T-cell (primary cell): Measurements from ENCODE around the gene MFAP2. TPM values are rescaled to one million over a fixed set of nuclear protein-coding genes. Genes with fewer than 3 reads are reported as not detected.
"Not testable (repeated sequence)": the region's sequence is repeated elsewhere in the genome, so short reads cannot be mapped to it uniquely, and the experiment has no call there.

Experiments used
- ATAC-seq, 4 experiments: fragments of 200-7000 bp in 3 of 4; fragments of 150-1000 bp in 1 of 4; cut with Tn5 transposase; replicated peaks in 1 of 4; 1 replicate in 3 of 4; 2 replicates in 1 of 4; pipeline ENCODE4 v1.10.0; 2021; ENCODE audit warnings: moderate library complexity in 3 of 4, mild to moderate bottlenecking in 2 of 4, moderate number of reproducible peaks in 1 of 4
- CTCF ChIA-PET, 2 donors: fragments of 300-600 bp; sonication (Branson Sonifier 250); formaldehyde crosslinking; loops; one replicate each; lab custom pipeline; 2022; ENCODE audit warnings: antibody characterized with exemption in 2 of 2; lab: Charles Lee
- POLR2A ChIA-PET, 2 donors: fragments of 300-600 bp; sonication (Branson Sonifier 250); formaldehyde crosslinking; loops; one replicate each; lab custom pipeline; 2022; ENCODE audit warnings: antibody characterized with exemption in 2 of 2; lab: Charles Lee
- DNase-seq, 35 experiments: peaks; one replicate each; pipeline versions ENCODE4 v3.0.0 to v3.0.0-alpha.2; 2013 to 2023
- H3K27ac ChIP-seq: one replicate; pipeline ENCODE4 v1.5.1; 2013; ENCODE audit warnings: low read length
- H3K27me3 ChIP-seq, 2 experiments: replicated peaks in 1 of 2; 1 replicate in 1 of 2; 2 replicates in 1 of 2; pipeline versions ENCODE4 v1.6.1 to v1.7.0; 2013; ENCODE audit warnings: low read length in 1 of 2, mixed read lengths in 1 of 2; ENCODE audit not compliant: control insufficient read depth in 2 of 2, insufficient read depth in 2 of 2; ENCODE audit errors: extremely low read depth in 1 of 2
- H3K36me3 ChIP-seq, 2 donors: 1 replicate in 1 of 2; 2 replicates in 1 of 2; pipeline versions ENCODE4 v1.6.1 to v1.7.0; 2013; ENCODE audit warnings: low read length in 1 of 2; ENCODE audit not compliant: control insufficient read depth in 2 of 2, insufficient read depth in 1 of 2; ENCODE audit errors: extremely low read depth in 1 of 2
- H3K4me1 ChIP-seq, 2 experiments: 1 replicate in 1 of 2; 2 replicates in 1 of 2; pipeline versions ENCODE4 v1.6.1 to v1.7.0; 2013; ENCODE audit warnings: low read length in 2 of 2, mixed read lengths in 1 of 2; ENCODE audit not compliant: insufficient read depth in 2 of 2, control insufficient read depth in 1 of 2; ENCODE audit errors: extremely low read depth in 1 of 2
- H3K4me3 ChIP-seq, 2 donors: 1 replicate in 1 of 2; 2 replicates in 1 of 2; pipeline versions ENCODE4 v1.5.1 to v1.7.0; 2013; ENCODE audit warnings: mild to moderate bottlenecking in 2 of 2, low read length in 1 of 2, moderate library complexity in 1 of 2; ENCODE audit not compliant: control insufficient read depth in 1 of 2; ENCODE audit errors: extremely low read depth in 1 of 2
- H3K9me3 ChIP-seq: 2 replicates; pipeline ENCODE4 v1.7.0; 2013
- H3K27ac Mint-ChIP-seq, 2 donors: one replicate each; pipeline ENCODE4 v1.8.0; 2020 to 2021; ENCODE audit warnings: mild to moderate bottlenecking in 2 of 2, mixed read lengths in 2 of 2
- H3K27me3 Mint-ChIP-seq, 2 donors: one replicate each; pipeline ENCODE4 v1.8.0; 2021 to 2022; ENCODE audit warnings: mixed read lengths in 2 of 2
- H3K36me3 Mint-ChIP-seq: one replicate; pipeline ENCODE4 v1.8.0; 2021; ENCODE audit warnings: mixed read lengths
- H3K4me1 Mint-ChIP-seq, 3 donors: one replicate each; pipeline ENCODE4 v1.8.0; 2020 to 2022; ENCODE audit warnings: mixed read lengths in 3 of 3, mild to moderate bottlenecking in 1 of 3
- H3K4me3 Mint-ChIP-seq, 3 donors: one replicate each; pipeline ENCODE4 v1.8.0; 2020 to 2022; ENCODE audit warnings: mild to moderate bottlenecking in 3 of 3, mixed read lengths in 3 of 3, moderate library complexity in 3 of 3
- H3K9me3 Mint-ChIP-seq, 3 donors: one replicate each; pipeline ENCODE4 v1.8.0; 2020 to 2022; ENCODE audit warnings: mixed read lengths in 3 of 3
- WGBS: methylation state at CpG from one replicate; pipeline ENCODE4 v1.1.5; 2013; ENCODE audit warnings: missing lambda C conversion rate; ENCODE audit not compliant: insufficient coverage; 5-methylcytosine and 5-hydroxymethylcytosine counted together
- total RNA-seq, 35 experiments: library from RNA in 6 of 35; stranded (reverse) in 6 of 35; fragments of 120-200 nt in 1 of 35; gene quantifications; one replicate each; pipeline versions ENCODE4 v1.2.1 to v1.2.4 and lab custom pipeline; 2013 to 2026

MFAP2 gene
- total RNA-seq, 5 donors from 2014 or later (not counting 1 experiment from before 2014, with no cell fraction given), result not detected

- H3K27ac ChIP-seq, H3K4me1 Mint-ChIP-seq, H3K9me3 Mint-ChIP-seq, DNase-seq, ATAC-seq, H3K27me3 ChIP-seq, H3K27ac Mint-ChIP-seq, H3K9me3 ChIP-seq, H3K4me1 ChIP-seq, H3K27me3 Mint-ChIP-seq, H3K4me3 ChIP-seq, H3K4me3 Mint-ChIP-seq: not testable (repeated sequence)
- 88% methylated on average over 6 of the region's 13 CpGs for WGBS
- peaks cover 5 to 18% of the 10 kb centered on the region in 2 donors for H3K36me3 ChIP-seq
- POLR2A ChIA-PET, result interaction anchor here in 1 of 2 donors (0.7 kb wide), 1 partner anchor 58 kb away, joined by 4 read pairs; no protein-coding TSS in a partner anchor
- CTCF ChIA-PET, result interaction anchor here in 1 of 2 donors (1.5 kb wide), 1 partner anchor 325 kb away, joined by 3 read pairs; no protein-coding TSS in a partner anchor
- H3K36me3 Mint-ChIP-seq, result peaks cover 20% of the 10 kb centered on the region
These were observed 34.2 kb downstream of the MFAP2 start for GRCh38 chr1:16946185-16946584.

DNA sequence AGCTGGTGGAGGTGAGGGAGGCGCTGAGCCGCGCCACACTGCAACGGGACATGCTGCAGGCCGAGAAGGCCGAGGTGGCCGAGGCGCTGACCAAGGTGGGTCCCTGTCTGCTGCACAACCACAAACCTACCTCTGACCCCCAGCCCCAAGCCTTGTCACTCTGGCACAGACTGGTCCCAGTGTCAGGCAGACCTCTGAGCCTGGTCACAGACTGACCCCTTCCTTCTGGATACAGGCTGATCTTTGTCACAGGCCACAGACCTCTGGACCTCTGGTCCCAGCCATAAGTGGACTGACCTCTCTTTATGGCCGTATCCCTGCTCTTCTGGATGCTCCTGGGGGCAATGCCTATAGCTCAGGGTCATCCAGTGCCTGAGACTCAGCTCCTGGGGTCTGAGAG is 34.9 kb downstream of the MFAP2 start:
- not testable (repeated sequence) for H3K27me3 Mint-ChIP-seq, H3K27ac Mint-ChIP-seq, H3K9me3 ChIP-seq, H3K4me1 ChIP-seq, H3K27me3 ChIP-seq, ATAC-seq, H3K4me3 Mint-ChIP-seq, H3K9me3 Mint-ChIP-seq, H3K27ac ChIP-seq, DNase-seq, H3K4me1 Mint-ChIP-seq, H3K4me3 ChIP-seq
- peaks cover 5 to 18% of the 10 kb centered on the region in 2 donors for H3K36me3 ChIP-seq
- CTCF ChIA-PET, result interaction anchor here in 1 of 2 donors (1.5 kb wide), 1 partner anchor 325 kb away, joined by 3 read pairs; no protein-coding TSS in a partner anchor
- H3K36me3 Mint-ChIP-seq, result peaks cover 24% of the 10 kb centered on the region
- POLR2A ChIA-PET, result interaction anchor here in 1 of 2 donors (0.5 kb wide), 1 partner anchor 986 kb away, joined by 3 read pairs; no protein-coding TSS in a partner anchor
- WGBS, result 67% methylated on average over 1 of the region's 9 CpGs

GRCh38 chr1:16944038-16944437 is 36.4 kb downstream of the MFAP2 start:
- Mint-ChIP-seq H3K27me3 (no peaks in the 10 kb centered on the region), H3K4me3 (no peak overlapping the region), H3K36me3 (peaks cover 24% of the 10 kb centered on the region), H3K27ac (no peak overlapping the region), H3K9me3 (no peaks in the 10 kb centered on the region), H3K4me1 (no peaks in the 10 kb centered on the region)
- no peaks in the 10 kb centered on the region for H3K4me1 ChIP-seq
- peaks cover 5 to 18% of the 10 kb centered on the region in 2 donors for H3K36me3 ChIP-seq
- ATAC-seq, result no peak
- H3K27ac ChIP-seq, result no peak overlapping the region
- ChIA-PET POLR2A (no interaction called here), CTCF (no interaction called here)
- no peaks in the 10 kb centered on the region for H3K27me3 ChIP-seq
- no peaks in the 10 kb centered on the region for H3K9me3 ChIP-seq
- H3K4me3 ChIP-seq, result no peak overlapping the region
- WGBS, result 96% methylated on average over 16 of the region's 19 CpGs
- no peak for DNase-seq

DNA sequence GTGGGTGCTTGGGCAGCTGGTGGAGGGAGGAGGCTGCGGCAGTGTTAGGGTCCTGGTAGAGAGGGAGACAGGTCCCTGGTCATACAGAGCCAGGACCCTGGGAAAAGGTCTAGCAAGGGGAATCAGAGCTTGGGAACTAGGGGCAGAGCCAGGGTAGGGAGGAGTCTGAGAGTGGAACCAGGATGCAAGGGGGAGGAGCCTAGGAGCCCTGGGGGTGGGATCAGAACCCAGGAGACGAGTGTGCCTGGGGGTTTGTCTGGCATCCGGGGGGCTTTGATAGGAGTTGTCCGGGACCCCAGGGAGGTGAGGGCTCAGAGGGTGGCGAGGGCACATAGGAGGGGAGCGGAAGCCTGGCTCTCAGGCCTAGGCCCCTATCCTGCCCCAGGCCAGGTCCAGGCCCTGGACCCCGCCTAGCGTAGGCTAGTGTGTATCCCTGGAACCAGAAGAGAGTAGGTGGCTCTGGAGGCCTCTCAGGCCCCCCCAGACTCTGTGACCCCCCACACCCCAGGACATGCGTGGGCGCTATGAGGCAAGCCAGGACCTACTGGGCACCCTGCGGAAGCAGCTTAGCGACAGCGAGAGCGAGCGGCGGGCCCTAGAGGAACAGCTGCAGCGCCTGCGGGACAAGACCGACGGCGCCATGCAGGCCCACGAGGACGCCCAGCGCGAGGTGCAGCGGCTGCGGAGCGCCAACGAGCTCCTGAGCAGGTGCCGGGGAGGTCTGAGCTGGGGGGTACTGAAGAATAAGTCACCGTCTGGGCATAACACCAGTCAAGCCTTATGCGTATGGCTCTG is 40.8 kb downstream of the MFAP2 start:
- POLR2A ChIA-PET, H3K27ac ChIP-seq, H3K4me3 Mint-ChIP-seq, DNase-seq, H3K9me3 ChIP-seq, H3K27me3 ChIP-seq, CTCF ChIA-PET, H3K4me3 ChIP-seq, ATAC-seq, H3K4me1 ChIP-seq, H3K4me1 Mint-ChIP-seq, H3K27ac Mint-ChIP-seq, H3K27me3 Mint-ChIP-seq, H3K9me3 Mint-ChIP-seq: not testable (repeated sequence)
- WGBS, result 96% methylated on average over 32 of the region's 32 CpGs
- H3K36me3 ChIP-seq, result peaks cover 7 to 13% of the 10 kb centered on the region in 2 donors
- H3K36me3 Mint-ChIP-seq, result peaks cover 28% of the 10 kb centered on the region

DNA sequence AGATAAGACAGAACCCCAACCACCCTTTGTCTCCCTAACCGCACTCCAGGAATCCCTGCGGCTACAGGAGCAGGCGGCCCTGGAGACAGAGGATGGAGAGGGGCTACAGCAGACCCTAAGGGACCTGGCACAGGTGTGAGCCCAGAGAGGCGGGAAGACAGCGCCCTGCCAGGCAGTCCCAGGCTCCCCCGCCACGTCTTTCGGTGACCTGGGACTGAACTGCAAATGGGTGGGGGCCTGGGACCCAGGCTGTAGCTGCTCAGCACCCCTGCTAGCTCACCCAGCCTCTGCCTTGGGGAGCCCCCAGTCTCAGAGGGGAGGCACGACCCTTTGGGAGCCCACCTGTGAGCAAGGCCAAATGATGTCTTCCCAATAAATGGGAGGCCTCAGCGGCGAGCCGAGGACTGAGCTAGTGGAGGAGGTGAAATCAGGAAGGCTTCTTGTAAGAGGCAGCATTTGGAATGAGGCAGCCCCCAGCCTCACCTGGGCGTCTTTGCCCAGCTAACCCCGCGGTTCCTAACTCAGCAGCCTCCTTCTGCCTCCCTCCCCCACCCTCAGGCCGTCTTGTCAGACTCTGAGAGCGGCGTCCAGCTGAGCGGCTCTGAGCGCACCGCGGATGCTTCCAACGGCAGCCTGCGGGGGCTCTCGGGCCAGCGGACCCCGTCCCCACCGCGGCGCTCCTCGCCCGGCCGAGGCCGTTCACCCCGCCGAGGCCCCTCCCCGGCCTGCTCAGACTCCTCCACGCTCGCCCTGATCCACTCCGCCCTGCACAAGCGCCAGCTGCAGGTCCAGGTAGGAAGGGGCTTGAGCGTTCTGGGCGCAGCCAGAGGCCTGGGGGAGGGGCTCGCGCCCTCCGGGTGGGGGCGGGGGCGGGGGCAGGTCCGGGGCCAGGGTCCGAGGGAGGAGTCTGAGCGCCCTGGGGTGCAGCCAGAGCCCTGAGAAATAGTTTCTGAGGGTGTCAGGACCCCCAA is 41.8 kb downstream of the MFAP2 start:
- Histone ChIP-seq H3K9me3 (no peaks in the 10 kb centered on the region), H3K4me1 (no peaks in the 10 kb centered on the region), H3K4me3 (no peak overlapping the region), H3K27me3 (no peaks in the 10 kb centered on the region), H3K27ac (no peak overlapping the region), H3K36me3 (peaks cover 4 to 6% of the 10 kb centered on the region in 2 donors)
- ChIA-PET POLR2A (no interaction called here), CTCF (no interaction called here)
- 95% methylated on average over 37 of the region's 51 CpGs for WGBS
- no peaks in the 10 kb centered on the region for H3K4me1 Mint-ChIP-seq
- no peaks in the 10 kb centered on the region for H3K27me3 Mint-ChIP-seq
- no peaks in the 10 kb centered on the region for H3K9me3 Mint-ChIP-seq
- H3K4me3 Mint-ChIP-seq, result no peak overlapping the region
- H3K27ac Mint-ChIP-seq, result no peak overlapping the region
- peaks cover 24% of the 10 kb centered on the region for H3K36me3 Mint-ChIP-seq
- ATAC-seq (no peak), DNase-seq (no peak)

DNA sequence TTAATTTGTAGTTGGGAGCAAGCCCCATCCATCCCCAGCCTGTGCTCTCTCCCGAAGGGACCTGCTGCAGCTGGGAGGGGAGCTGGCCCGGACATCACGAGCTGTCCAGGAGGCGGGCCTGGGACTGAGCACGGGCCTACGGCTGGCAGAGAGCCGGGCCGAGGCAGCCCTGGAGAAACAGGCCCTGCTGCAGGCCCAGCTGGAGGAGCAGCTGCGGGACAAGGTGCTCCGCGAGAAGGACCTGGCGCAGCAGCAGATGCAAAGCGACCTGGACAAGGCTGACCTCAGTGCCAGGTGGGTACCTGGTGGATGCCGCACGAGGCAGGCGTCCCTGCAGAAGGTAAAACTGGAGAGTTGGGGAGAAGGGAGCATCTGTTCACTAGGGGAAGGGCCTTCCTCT is 43.8 kb downstream of the MFAP2 start:
- ATAC-seq, H3K4me1 Mint-ChIP-seq, H3K27ac ChIP-seq, H3K27ac Mint-ChIP-seq, H3K9me3 Mint-ChIP-seq, H3K27me3 ChIP-seq, H3K4me1 ChIP-seq, H3K4me3 Mint-ChIP-seq, H3K27me3 Mint-ChIP-seq, DNase-seq, POLR2A ChIA-PET, H3K4me3 ChIP-seq, H3K36me3 ChIP-seq, H3K9me3 ChIP-seq, CTCF ChIA-PET: not testable (repeated sequence)
- H3K36me3 Mint-ChIP-seq, result peaks cover 24% of the 10 kb centered on the region
- WGBS, result 91% methylated on average over 16 of the region's 16 CpGs
